ENCODE data around the gene FCHO2.

FCHO2 gene

GRCh38 chr5:73093943-73094342 lies 138.1 kb downstream of the FCHO2 start:
- DNase-seq, result peak; percentile 76
- in situ Hi-C loops (cut with HindIII; ENCODE audit: low pct_ligation_motif_present, low pct_unique_long_range_greater_than_20kb, low sequenced_read_pairs), result no loop called here

- in situ Hi-C loops (cut with HindIII; ENCODE audit: low pct_ligation_motif_present, low pct_unique_long_range_greater_than_20kb, low sequenced_read_pairs), result no loop called here
- no peak for DNase-seq
These were observed 138.6 kb downstream of the FCHO2 start for GRCh38 chr5:73094415-73094814.

GRCh38 chr5:73095564-73096238 lies 139.9 kb downstream of the FCHO2 start:
- no peak for DNase-seq
- in situ Hi-C loops (cut with HindIII; ENCODE audit: low pct_ligation_motif_present, low pct_unique_long_range_greater_than_20kb, low sequenced_read_pairs), result no loop called here

GRCh38 chr5:73096239-73096575 lies 140.4 kb downstream of the FCHO2 start:
- no peak for DNase-seq
- in situ Hi-C loops (cut with HindIII; ENCODE audit: low pct_ligation_motif_present, low pct_unique_long_range_greater_than_20kb, low sequenced_read_pairs), result no loop called here

GRCh38 chr5:73097740-73098139 lies 141.9 kb downstream of the FCHO2 start:
- DNase-seq, result no peak
- in situ Hi-C loops (cut with HindIII; ENCODE audit: low pct_ligation_motif_present, low pct_unique_long_range_greater_than_20kb, low sequenced_read_pairs), result no loop called here

GRCh38 chr5:73100109-73100508 lies 144.3 kb downstream of the FCHO2 start:
- no peak for DNase-seq
- in situ Hi-C loops (cut with HindIII; ENCODE audit: low pct_ligation_motif_present, low pct_unique_long_range_greater_than_20kb, low sequenced_read_pairs), result no loop called here

GRCh38 chr5:73103870-73104299 lies 148.0 kb downstream of the FCHO2 start:
- no peak for DNase-seq
- in situ Hi-C loops (cut with HindIII; ENCODE audit: low pct_ligation_motif_present, low pct_unique_long_range_greater_than_20kb, low sequenced_read_pairs), result no loop called here

- in situ Hi-C loops (cut with HindIII; ENCODE audit: low pct_ligation_motif_present, low pct_unique_long_range_greater_than_20kb, low sequenced_read_pairs), result no loop called here
- no peak for DNase-seq
These were observed 148.5 kb downstream of the FCHO2 start for GRCh38 chr5:73104326-73104725.

GRCh38 chr5:73106335-73106734 lies 150.5 kb downstream of the FCHO2 start:
- no peak for DNase-seq
- in situ Hi-C loops (cut with HindIII; ENCODE audit: low pct_ligation_motif_present, low pct_unique_long_range_greater_than_20kb, low sequenced_read_pairs), result no loop called here

GRCh38 chr5:73110190-73110589 lies 154.3 kb downstream of the FCHO2 start:
- in situ Hi-C loops (cut with HindIII; ENCODE audit: low pct_ligation_motif_present, low pct_unique_long_range_greater_than_20kb, low sequenced_read_pairs), result no loop called here
- no peak for DNase-seq

GRCh38 chr5:73111536-73111935 lies 155.7 kb downstream of the FCHO2 start:
- no peak for DNase-seq
- in situ Hi-C loops (cut with HindIII; ENCODE audit: low pct_ligation_motif_present, low pct_unique_long_range_greater_than_20kb, low sequenced_read_pairs), result no loop called here

- DNase-seq, result no peak
- in situ Hi-C loops (cut with HindIII; ENCODE audit: low pct_ligation_motif_present, low pct_unique_long_range_greater_than_20kb, low sequenced_read_pairs), result no loop called here
These were observed 156.5 kb downstream of the FCHO2 start for GRCh38 chr5:73112359-73112758.

- in situ Hi-C loops (cut with HindIII; ENCODE audit: low pct_ligation_motif_present, low pct_unique_long_range_greater_than_20kb, low sequenced_read_pairs), result no loop called here
- DNase-seq, result no peak
These were observed 158.3 kb downstream of the FCHO2 start for GRCh38 chr5:73114044-73114688.

- in situ Hi-C loops (cut with HindIII; ENCODE audit: low pct_ligation_motif_present, low pct_unique_long_range_greater_than_20kb, low sequenced_read_pairs), result no loop called here
- peak; percentile 62 for DNase-seq
These were observed 159.7 kb downstream of the FCHO2 start for GRCh38 chr5:73115399-73116051.

- no peak for DNase-seq
- in situ Hi-C loops (cut with HindIII; ENCODE audit: low pct_ligation_motif_present, low pct_unique_long_range_greater_than_20kb, low sequenced_read_pairs), result no loop called here
These were observed 160.7 kb downstream of the FCHO2 start for GRCh38 chr5:73116506-73116905.

GRCh38 chr5:73117088-73117740 lies 161.4 kb downstream of the FCHO2 start:
- in situ Hi-C loops (cut with HindIII; ENCODE audit: low pct_ligation_motif_present, low pct_unique_long_range_greater_than_20kb, low sequenced_read_pairs), result no loop called here
- no peak for DNase-seq

- in situ Hi-C loops (cut with HindIII; ENCODE audit: low pct_ligation_motif_present, low pct_unique_long_range_greater_than_20kb, low sequenced_read_pairs), result no loop called here
- DNase-seq, result no peak
These were observed 162.6 kb downstream of the FCHO2 start for GRCh38 chr5:73118391-73118973.

GRCh38 chr5:73119451-73120157 lies 163.8 kb downstream of the FCHO2 start:
- DNase-seq, result peak; percentile 70
- in situ Hi-C loops (cut with HindIII; ENCODE audit: low pct_ligation_motif_present, low pct_unique_long_range_greater_than_20kb, low sequenced_read_pairs), result no loop called here
